DND-41 (cell line): ENCODE measurements around the gene NUCB1.

Experiments
- CTCF ChIP-seq: IDR thresholded peaks from 2 replicates; pipeline ENCODE4 v1.5.1; 2012; ENCODE audit warnings: borderline replicate concordance, low read length, moderate library complexity, mild to moderate bottlenecking; ENCODE audit not compliant: poor library complexity, severe bottlenecking; ENCODE audit errors: extremely low read depth
- EZH2 ChIP-seq: IDR thresholded peaks from 3 replicates; pipeline ENCODE4 v1.6.1; 2012; ENCODE audit warnings: borderline replicate concordance, low read depth, mild to moderate bottlenecking, moderate library complexity, low read length, inconsistent platforms; ENCODE audit not compliant: severe bottlenecking

GRCh38 chr19:48962029-48962848 lies 62.1 kb downstream of the NUCB1 start:
- TF ChIP-seq CTCF: no peak
- TF ChIP-seq EZH2: no peak
